GM19023 (cell line): ENCODE data around the gene EHMT1.
"Not testable (repeated sequence)": the region's sequence is repeated elsewhere in the genome, so short reads cannot be mapped to it uniquely, and the experiment has no call there.

Source experiments
- ATAC-seq: cut with Tn5 transposase; IDR thresholded peaks from one replicate; pipeline ENCODE4 v1.9.1; 2021; ENCODE audit warnings: mild to moderate bottlenecking, moderate library complexity; ENCODE audit not compliant: unreplicated experiment

The EHMT1 gene

GRCh38 chr9:137800196-137801022 is 181.6 kb downstream of the EHMT1 start:
- ATAC-seq, result no peak

DNA sequence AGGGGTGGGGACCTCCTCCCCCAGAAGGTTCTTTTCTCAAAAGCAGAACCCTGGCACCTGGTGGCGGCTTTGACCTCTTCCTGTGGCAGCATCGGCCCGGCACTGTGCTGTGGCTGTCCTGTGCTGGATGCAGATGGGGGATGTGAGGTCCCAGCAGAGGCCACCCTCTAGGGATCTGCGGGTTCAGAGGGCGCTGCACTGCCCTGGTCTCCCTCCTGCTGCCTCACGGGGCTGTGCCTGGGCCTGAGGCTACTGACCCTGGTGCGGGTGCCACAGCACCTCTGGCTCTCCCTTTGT is 182.2 kb downstream of the EHMT1 start:
- no peak for ATAC-seq

- no peak for ATAC-seq
These were observed 183.2 kb downstream of the EHMT1 start for GRCh38 chr9:137802021-137802420.

DNA sequence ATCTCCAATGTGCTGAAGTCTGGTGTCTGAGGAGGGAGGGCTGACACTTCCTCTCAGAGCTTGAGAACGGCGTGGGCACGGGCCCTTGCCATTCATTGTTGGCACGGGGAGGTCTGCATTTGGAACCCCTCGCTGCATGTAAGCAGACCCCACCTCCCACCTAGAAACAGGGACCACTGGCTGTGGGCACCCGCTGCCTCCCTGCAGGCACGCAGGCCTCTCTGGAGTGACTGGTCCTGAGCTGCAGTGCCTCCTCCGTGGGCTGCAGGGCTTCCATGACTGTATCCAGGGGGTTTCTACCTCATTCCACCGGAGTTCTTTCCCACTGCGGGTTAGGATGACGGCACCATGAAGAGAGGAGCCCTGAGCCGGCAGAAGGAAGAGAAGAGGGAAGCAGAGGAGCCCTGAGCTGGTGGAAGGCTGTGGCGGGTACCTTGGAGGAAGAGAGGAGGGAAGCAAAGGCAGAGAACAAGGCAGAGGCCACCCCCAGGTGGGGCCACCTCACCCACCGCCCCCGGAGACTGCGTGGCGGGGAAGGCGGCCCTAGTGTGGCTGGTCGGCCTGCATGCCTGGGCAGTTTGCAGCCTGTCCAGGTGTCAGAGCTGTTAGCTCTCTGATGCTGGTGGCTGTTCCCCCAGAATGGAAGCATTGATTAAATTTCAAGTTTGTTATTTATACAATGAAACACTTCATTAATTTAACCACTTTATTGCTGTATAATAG is 183.9 kb downstream of the EHMT1 start:
- no peak for ATAC-seq

GRCh38 chr9:137804908-137805630 is 186.3 kb downstream of the EHMT1 start:
- ATAC-seq, result no peak

DNA sequence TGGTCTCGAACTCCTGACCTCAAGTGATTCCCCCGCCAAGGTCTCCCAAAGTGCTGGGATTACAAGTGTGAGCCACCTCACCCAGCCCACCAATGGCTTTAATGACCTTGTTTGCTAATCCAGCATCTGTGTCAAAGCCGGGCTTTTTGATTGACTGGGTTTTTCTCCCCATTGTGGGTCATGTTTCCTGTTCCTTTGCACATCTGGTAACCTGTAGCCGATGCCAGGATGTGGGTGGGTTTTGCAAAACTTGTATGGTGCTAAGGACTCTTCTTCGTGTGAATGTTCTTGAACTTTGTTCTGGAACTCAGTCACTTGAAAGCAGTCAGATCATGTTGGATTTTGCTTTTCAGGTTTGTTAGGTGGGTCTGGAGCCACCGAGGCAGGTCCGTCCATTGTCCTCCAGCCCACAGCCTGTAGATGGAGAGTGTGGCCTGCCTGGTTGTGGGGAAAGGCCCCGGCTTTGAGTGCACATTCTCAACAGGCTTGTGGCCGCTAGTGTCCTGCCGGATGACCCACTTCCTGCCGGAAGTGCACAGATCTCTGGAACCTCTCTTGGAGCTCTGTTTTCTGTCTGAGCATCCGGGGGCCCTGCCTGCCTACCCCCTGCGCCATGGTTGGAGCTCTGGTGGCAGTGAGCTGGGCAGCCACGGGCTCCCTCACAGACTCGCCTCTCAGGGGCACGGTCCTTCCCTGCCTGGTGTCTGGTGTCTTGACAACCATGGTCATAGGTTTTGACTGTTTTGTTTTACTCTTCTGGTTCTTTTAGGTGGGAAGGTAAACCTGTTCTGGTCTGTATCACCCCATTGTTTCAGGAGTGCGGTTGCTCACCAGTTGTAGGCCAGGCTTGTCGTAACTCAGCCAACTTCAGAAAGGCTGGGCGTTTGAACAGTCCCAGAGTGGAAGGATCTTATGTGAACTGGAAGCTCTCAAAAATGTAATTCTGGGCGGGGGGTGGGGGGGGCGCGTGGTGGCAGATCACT is 189.2 kb downstream of the EHMT1 start:
- no peak for ATAC-seq

- no peak for ATAC-seq
These were observed 190.3 kb downstream of the EHMT1 start for GRCh38 chr9:137809040-137809576.

- ATAC-seq, result not testable (repeated sequence)
These were observed 191.1 kb downstream of the EHMT1 start for GRCh38 chr9:137809726-137810450.

DNA sequence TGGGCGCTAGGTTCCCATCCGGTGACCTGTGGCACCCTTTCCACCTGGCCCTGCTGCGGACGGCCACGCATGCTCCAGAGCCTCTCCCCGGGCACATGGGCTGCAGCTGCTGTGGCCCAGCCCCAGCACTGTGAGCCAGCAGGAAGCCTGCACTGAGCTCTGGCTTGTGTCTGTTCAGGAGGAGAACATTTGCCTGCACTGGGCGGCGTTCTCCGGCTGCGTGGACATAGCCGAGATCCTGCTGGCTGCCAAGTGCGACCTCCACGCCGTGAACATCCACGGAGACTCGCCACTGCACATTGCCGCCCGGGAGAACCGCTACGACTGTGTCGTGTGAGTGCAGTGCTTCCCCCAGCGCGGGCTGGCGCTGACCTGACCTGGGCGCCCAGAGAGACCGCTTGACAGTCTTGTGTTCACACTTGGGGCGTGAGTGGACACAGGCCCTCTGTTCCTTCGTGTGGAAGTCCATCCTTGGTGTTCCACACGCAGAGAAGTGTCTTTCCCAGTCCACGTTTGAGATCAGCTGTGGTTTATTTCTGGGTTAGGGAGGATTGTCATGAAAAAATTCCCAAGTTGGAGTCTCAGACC is 192.6 kb downstream of the EHMT1 start:
- ATAC-seq, result no peak

GRCh38 chr9:137812356-137813023 is 193.7 kb downstream of the EHMT1 start:
- no peak for ATAC-seq

- no peak for ATAC-seq
These were observed 194.4 kb downstream of the EHMT1 start for GRCh38 chr9:137813167-137813566.

DNA sequence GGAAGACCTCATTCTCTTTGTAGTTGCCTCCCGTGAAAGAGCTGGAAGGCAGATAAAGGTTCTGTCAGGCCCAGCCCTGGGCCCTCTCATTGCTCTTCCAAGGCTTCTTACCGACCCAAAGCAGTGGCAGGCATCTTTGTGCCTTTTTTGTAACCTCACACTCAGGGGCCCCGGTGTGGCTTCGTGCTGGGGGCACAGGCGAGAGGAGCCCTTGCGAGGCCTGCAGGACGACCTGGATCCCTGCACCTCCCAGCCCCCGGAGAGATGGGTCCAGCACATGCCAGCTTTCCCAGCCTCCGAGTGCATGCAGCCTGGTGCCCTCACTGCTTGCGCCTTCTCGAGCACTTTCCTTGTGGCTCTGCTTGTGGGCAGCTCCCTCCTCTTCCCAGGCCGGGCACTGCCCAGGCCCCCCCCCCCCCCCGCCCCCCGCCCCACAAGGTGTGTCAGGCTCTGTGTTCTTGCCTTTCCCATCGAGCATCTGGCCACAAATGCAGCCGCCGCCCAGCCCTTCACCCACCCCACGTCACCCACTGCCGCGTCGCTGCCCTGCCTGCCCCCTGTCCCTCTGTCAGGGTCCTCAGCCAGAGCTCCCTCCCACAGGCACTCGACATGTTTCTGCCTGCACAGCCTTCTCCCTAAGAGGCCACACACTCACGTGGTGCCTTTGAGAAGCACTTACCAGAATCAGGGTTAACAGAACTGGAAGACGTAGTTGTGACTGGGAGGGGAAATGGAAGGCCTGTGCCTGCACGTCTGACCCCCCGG is 195.0 kb downstream of the EHMT1 start:
- ATAC-seq, result no peak

GRCh38 chr9:137814436-137814835 is 195.6 kb downstream of the EHMT1 start:
- no peak for ATAC-seq

DNA sequence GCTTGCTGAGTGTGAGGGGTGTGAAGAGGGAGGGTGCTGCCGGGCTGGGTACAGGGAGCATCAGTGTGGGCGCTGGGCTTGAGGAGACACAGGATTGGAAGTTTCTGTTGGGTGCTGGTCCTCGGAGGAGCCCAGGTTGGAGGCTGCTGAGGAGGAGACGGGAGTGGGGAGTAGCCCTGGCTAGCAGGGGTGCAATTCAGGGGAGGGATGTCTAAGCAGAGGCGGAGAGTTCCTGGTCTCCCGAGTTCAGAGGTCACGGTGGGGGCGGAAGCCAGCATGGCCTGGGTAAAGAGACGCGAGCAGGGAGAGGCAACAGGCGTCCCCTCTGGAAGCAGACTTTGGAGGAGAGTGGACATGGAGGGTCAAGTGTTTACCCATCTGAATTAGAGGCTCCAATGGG is 196.0 kb downstream of the EHMT1 start:
- no peak for ATAC-seq

DNA sequence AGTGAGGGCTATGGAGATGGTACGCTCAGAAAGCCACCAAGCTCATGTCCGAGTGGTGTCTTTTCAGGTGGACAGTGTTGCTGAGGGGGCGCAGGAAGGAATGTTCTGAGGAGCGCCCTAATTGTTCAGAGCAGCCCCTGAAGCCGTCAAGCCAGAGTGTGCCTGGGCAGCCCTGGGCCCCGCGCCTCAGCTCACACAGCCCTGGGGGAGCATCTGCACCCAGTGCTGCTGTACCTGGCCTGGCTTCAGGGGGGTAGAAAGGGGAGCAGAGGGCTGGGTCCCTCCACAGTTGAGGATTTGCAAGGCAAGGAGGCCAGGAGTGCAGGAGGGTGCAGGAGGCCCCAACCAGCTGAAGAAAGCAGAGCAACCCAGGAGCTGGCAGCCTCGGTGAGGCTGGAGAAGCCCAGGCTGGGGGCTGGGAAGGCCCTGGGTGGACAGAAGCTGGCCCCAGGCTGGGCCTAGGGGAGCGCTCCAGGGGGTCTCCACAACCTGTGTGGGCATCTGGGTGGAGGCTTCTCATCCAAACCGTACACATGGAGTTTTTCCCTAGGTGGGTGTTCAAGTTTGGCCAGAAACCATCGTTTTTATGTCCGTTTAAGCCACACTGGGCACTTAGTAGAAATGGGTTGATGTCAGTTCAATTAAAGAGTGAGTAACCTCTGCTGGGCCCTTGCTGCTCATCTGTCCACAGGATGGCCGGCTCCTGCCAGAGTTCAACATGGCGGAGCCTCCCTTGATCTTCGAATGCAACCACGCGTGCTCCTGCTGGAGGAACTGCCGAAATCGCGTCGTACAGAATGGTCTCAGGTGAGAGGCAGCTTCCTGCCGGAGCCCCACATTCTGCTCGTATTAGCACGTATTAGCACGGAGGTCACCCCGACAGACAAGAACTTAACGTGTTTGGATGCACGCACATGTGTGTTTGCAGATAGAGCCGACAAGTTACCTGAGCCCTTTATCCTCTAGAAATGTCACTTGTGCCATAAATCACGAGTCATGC is 196.8 kb downstream of the EHMT1 start:
- ATAC-seq, result no peak

GRCh38 chr9:137816531-137817235 is 197.9 kb downstream of the EHMT1 start:
- no peak for ATAC-seq
